HS-27A (cell line): ENCODE results near the gene PSMB10.

Source experiments
- DNase-seq: peaks from one replicate; pipeline ENCODE4 v3.0.0-alpha.2; 2012; ENCODE audit warnings: low read depth, missing footprints

The PSMB10 gene

DNA sequence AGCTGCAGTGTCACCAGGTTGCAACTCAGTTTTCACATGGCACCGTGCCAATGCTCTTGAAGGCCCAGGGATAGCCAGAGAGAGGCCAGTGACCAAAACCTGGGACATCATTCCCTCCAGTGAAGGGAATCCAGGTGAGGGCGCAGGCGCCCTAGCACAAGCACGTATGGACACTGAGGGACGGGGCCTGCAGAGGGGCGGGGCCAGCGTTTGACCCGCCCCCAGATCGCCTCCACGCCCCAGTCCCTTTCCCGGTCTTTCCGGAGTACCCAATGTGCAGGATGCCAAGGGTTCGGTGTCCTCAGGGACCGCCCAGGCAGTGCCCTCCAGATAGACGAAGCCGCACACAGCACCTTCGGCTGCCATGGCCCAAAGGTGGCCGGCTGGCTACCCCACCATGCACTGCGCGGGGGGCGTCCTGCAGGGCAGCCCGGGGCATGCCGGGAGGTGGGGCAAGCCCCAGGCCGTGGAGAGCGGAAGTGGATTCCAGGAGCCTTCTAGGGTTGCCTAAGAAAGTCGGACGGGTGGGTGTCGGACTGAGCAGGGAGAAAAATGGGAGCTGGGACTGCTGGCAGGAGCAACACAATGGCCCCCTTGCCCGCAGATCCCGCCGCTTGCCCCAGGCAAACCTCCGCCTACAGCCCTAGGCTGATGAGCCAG is 27.1 kb upstream of the PSMB10 start:
- DNase-seq, result no peak

DNA sequence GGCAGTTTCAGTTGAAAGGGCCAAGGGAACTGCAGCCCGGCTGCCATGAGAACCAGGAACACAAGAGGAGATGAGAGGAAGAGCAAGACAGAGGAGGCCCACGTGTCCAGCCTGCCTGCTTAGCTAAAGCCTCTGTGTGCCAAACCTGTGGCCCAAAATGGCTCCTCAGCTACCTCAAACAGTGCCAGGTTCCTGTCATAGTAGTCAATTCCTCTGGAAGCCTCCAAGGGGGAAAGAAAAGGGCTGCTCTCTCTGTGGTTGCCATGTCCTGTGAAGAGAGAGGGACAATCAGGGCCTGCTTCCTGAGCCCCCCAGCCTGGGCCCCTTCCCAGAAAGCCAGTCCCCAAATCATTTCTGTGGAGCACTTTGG is 26.6 kb upstream of the PSMB10 start:
- no peak for DNase-seq

DNA sequence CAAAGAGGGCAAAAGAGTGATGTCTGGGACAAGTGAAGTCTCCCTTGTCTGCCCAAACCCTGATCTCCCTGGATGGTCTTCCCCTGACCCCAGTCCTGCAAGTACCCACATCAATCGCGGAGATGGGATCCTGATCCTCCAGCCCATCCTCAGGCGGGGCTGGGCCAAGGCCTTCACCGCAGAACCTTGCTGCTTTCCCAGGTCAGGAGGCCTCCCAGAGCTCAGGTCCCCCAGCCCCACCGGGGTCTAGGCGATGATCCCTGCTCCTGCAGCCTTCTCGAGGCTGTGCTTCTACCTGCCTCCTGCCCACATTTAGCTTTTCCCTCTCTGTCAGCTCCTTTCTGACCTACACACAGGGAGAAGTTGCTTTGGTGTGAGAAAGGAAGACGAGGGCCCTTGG is 25.5 kb upstream of the PSMB10 start:
- no peak for DNase-seq

DNA sequence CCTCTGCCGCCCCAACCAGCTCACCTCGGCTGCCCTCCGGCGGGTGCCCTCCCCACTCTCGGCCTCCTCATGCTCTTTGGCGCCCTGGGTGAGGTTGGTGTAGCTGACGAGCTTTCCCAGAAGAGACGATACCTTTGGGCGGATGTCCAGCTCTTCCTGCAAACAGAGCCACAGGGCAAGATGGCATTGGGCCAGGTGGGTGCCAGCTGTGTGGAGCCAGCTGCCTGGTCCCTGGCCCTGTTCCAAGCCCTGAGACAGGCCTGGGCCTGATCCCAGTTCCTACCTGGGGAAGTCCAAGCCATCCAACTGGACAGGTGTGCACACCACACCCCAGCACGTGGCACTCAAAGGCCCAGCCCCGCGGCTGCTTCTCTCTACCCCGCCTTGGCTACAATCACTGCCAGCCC is 24.9 kb upstream of the PSMB10 start:
- DNase-seq, result no peak

DNA sequence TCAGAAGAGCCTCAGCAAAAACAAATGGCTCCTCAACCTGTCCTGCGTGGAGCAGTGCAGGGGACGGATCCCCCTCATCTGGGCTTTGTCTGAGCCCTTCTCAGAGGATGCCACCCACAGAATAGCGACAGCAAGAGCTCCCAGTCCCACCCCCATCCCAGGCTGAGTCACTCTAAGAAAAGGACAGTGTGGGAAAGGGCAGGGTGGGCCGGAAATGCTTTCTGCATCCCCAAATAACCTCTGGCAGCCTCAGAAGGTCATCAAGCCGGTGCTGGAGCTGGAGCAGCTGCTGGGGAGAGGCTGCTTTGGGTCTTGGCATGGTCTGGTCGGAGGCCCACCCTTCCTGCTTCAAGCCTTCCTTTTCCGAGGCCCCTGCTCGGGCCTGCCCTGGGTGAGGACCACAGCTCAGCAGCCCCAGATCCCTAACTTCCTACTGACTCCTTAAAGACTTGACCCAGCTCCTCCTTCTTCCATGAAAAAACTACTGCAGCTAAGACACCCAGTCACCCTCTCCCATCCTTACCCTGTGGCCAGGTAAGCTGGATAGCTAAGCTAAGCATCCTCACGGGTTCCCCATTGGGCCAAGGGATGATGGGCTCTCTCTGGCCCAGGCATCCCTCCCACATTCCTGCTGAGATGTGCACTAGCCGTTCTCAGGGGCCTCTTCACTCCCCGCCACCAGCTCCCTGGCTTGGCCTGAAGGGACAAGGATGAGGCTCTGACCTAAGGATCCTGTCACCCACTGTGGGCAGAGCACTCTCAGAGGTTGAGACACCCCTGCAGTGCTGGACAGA is 23.1 kb upstream of the PSMB10 start:
- DNase-seq, result no peak

DNA sequence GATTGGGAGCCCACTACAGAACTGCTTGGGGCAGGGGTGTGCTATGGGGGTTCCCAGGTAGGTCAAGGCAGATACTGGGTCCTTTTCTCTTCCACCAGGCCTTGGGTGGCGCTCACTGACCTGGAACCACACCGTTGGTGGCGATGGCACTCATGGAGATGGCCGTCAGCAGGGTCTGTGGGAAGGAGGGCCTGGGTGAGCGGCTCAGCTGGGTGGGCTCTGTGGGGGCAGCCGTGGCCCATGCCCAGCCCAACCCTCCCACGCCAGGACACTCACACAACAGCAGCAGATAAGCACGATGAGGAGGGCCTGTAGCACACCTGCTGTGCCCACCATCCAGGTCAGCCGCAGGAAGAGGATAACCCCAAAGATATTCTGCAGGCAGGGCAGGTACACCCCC is 21.0 kb upstream of the PSMB10 start:
- DNase-seq, result no peak

DNA sequence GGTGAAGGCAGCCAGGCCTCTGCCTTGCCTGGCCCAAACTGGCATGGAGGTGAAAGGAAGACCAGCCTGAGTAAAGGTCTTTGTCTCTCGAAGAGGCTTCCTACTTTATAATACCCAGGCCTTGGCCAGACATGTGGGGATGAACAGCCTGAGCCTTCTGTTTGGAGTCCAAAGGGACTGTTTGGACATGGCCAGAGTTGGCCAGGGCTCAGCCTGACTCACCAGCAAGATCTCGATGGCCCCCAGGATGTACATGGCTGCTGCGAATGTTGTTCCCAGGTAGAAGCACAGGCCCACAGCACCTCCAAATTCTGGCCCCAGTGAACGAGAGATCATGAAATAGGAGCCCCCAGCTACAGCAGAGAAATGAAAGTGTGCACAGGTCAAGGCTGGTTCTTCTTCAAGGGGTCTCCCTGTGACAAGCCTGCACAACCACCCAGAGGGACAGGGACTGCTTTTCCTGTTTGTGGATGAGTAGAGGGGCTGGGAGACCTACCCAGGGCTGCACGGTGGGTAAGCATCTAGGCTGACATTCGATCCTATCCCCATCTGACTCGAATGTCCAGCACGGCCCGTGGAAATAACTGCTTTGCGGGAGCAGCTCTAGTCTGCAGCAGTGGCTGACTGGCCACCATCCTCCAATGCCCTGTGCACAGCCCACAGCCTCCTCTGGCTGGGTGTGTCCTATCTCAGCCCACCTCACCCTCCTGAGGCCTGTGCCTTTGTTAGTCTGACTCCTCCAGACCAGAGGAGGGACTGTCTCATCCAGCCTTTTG is 18.0 kb upstream of the PSMB10 start:
- DNase-seq, result no peak

DNA sequence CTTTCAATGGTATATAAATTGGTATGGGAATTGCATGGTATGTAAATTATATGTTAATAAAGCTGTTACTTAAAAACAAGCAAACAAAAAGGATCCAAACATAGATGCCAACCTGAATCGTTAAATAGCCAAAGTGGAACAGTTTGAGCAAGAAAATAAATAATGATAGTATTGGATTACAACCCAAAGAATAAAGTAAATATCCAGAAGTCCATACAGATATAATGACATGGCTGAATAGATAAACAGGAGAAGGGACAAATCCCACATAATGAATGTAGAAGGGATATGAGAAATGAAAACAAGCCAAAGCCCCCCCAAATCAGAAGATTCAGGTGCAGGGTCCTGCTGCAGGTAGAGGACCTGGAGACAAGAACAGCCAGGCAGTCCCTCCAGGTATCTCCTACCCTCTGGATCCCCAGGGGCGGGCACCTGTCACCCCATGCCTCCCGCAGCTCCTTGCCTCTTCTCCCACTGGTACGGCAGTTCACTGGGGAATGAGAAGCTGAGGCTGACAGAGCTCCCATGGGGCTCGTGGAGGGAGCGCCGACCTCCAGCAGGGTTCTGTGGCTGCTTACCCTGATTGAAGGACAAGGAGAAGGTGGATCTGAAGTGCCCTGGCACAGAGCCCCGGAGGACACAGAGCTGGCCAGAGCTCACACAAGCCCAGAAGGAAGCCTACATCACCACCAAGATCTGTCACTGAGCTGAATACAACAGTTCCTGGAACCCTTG is 17.2 kb upstream of the PSMB10 start:
- no peak for DNase-seq

DNA sequence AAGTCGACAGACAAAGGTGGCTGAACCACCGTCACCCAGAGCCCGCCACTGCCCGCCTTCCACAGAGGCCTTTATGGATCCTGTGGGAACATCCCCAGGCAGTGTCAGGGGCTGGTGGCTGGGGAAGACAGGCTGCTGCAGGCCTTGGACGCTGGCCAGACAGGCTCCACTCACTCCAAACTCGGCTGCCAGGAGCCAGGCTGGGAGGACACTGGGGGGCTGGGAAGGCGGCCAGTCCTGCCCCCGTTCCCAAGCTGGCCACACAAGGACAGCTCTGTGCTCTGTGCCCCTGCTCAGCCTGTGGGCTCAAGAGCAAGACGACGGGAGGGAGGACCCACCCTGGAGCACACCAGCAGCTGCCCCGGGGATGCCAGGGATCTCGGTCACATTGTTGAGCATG is 14.8 kb upstream of the PSMB10 start:
- no peak for DNase-seq

DNA sequence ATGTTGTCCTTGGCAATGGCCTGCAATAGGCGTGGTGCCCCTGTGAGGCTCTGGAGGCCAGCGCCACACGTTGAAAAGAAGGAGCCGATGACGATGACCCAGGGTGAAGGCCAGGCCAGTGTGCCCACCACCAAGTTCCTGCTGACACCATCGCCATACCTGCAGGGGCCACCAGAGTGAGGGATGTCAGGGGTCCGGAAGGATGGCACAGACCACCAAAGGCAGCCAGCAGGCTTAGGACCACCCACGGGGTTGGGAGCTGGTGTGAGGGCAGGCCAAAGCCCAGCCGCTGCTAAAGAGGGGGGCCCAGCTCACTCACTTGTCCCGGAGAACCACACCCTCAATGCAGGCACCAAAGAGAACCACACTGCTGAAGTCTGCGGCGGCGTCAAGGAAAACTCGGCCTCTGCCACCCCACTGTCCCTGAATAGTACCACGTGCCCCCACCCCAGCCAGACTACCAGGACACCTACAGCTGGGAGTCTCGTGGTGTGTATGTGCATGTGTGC is 13.7 kb upstream of the PSMB10 start:
- DNase-seq, result no peak

DNA sequence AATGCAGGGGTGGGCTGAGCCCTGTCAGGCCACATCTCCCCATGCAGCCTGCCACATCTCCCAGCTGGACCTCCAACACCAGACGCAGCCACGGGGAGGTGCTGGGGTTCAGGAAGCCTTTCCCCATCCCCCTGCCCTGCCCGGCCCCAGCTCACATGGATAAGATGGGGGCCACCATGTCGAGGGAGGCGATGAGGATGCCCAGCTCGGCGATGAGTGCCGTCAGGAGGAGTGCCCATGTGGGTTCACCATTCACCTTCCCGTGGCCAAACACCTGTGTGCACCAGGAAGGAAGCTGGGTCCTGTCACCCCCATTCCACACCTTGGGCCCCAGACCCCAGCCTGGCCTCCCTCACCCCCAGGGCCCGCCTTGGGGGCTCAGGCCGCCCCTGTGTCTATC is 13.0 kb upstream of the PSMB10 start:
- DNase-seq, result no peak

DNA sequence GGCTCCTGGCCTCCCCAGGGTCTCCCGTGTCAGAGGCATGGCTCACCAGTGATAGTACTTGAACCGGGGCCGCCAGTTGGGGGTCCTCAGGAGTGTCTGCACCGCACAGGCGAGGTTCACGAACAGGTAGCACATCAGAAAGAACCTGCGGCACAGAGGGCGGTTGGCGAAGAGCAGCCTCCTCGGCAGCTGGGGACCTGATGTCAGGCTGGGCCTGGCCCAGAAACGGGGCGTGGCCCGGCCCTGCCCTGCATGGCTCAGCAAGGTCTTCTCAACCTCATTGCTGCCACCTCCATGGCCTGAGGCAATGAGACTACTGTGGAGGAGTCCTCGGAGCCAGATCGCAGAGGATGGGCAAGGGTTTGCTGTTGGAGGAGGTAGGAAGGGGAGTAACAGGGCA is 11.4 kb upstream of the PSMB10 start:
- no peak for DNase-seq

DNA sequence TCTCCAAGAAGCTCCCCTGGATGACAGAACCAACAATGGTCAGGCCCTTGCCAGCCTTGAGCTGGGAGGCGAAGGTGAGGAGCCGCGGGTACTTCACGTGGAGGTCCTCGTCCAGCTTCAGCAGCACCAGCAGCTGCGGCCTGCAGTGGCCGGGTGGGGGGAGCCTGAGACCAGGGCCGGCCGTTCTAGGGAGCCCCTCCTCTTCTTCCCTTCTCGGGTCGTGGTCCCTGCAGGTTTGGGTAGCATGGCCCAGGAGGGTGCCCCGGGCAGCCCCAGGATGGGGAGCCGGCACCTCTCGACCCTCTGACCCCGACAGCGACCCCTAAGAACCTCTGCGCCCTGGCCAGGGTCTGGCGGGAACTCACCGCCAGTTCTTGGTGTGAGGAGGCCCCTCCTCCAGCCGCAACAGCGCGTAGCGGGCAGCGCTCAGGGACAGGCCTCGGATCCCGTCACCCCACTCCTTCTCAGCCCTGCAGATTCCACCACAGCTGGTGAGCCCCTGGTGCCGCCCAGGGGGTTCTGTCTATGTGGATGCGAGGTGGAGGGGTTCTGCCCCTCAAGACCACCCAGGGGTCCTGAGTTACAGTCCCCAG is 10.4 kb upstream of the PSMB10 start:
- no peak for DNase-seq

DNA sequence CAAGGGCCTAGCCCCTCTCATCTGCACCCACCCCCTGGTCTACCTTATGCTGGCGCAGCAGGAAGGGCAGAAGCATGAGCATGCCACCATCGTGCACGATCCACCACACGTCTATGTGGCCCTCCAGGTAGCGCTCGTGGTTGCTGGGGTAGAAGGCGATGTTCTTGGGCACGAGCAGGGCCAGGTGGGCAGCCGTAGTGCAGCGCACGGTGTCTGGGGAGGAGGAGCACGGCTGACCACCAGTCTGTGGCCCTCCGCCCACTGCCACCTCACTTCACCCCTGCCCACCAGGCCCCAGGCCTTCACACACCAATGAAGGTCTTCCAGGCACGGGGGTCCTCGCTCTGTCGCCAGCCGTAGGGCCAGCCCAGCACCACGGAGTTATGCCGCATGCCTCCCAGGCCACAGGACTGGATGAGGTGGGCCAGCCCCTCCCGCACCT is 9.5 kb upstream of the PSMB10 start:
- no peak for DNase-seq

DNA sequence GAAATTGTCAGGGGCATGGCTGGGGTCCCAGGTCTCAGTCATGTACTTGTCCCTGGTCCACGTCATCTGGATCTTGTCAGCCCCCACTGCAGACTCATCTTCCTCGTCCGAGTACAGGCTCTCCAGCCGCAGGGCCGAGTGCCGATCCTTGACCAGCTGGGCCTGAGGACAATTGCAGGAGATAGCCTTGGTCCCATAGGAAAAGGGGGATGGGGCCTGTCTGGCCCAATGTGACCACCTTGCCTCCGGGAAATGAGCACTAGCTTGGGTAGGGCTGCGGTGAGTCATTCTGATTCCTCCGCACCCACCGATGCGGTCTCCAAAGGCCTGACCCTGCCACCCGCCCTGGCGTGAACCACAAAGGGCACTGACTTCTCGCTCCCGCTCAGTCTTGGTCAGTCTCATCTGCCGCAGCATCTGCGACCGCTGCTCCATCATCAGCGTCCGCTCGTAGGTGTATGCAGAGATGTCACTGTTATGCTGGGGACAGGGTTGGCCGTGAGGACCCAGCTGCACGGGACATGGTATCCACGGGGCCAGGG is 8.8 kb upstream of the PSMB10 start:
- DNase-seq, result no peak

DNA sequence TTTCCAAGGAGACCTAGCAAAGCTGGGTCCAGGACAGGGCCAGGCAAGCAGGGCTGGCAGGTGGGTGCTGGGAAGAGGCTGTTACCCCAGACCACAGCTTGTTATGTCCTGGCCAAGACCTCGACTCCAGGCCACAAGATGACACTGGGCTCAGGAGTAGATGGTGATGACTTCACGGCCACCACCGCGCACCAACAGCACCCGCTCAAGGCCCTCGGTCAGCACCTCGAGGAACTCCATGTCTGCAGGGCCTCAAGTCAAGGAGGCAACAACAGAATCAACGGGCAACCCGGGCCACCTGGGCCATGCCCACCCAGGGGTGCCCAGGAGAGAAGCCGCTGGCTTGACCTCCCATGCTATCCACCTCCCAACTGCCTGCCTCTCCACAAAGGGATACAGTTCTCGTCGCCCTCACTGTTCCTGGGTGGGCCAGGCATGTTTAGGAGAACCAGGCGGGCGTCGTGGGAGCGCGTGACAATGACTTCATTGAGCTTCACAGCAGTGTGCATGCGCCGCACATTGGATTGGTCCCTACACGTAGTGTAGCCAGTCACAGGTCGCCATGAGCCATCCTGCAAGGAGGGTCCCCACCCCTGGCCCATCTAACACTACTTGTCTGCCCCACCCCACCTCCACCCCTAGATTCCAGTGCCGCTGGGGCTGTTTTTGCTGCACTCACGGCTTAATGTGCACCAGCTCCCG is 8.2 kb upstream of the PSMB10 start:
- DNase-seq, result no peak

DNA sequence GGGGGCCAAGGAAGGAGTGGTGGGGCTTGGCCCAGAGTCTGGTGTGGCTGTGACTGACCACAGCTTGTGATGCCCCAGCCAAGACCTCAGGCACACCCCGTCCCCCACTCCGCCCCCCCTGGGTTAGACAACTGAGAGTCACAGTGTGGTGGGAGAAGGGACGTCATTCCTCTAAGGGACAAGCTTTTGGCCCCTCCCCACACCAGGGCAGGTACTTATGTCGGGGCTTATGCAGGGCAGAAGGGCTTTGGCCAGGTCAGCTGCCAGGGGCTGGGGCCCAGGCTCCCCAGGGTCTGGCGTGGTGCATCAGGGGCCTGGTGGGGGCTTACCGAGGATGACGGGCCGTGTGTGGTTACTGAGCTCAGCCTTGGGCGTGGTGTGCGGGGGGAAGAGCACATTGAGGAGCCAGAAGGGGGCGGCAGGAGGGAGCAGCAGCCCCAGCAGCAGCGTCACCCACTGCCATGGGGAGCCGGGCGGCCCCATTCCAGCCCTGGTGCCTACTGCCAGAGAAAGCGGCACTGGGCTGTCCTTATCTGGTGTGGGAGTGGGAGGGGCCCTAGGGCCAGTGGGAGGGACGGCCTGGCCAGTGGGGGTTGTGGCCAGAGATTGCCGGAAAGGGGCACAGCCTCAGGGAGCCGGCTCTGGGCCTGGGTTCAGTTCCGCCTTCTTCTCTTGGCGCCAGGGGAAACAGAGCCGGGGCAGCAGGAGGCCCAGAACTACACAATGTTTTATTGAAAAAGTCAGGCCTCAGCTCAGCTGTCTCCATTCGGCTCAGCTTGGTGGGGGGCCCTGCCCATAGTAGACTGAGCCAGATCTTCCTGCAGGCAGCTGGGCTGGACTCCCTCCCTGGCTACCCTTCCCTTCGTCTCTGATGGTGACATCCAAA is 7.2 kb upstream of the PSMB10 start, which contains the start of gene LCAT:
TSS of gene LCAT (minus strand) at position 502 of the 886 bp plus-strand sequence. CDS start at position 483, 19 bp downstream.
- no peak for DNase-seq

DNA sequence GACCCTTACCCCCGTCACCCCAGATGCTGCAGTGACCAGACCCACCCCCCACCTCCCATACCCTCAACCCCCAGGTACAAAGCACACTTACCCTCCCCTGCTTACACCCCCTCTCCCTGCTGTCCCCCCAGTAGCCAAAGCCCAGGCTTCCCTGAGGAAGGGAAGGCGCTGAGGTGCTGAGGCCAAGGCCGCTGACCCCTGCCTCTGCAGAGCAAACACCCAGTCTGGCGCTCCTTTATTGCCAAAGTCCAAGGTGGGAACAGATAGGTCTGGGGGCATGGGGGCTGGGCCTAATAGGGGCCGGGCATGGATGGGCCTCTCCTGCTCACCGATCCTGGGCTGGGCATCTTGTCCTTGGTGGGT is 6.6 kb upstream of the PSMB10 start:
- DNase-seq, result no peak

DNA sequence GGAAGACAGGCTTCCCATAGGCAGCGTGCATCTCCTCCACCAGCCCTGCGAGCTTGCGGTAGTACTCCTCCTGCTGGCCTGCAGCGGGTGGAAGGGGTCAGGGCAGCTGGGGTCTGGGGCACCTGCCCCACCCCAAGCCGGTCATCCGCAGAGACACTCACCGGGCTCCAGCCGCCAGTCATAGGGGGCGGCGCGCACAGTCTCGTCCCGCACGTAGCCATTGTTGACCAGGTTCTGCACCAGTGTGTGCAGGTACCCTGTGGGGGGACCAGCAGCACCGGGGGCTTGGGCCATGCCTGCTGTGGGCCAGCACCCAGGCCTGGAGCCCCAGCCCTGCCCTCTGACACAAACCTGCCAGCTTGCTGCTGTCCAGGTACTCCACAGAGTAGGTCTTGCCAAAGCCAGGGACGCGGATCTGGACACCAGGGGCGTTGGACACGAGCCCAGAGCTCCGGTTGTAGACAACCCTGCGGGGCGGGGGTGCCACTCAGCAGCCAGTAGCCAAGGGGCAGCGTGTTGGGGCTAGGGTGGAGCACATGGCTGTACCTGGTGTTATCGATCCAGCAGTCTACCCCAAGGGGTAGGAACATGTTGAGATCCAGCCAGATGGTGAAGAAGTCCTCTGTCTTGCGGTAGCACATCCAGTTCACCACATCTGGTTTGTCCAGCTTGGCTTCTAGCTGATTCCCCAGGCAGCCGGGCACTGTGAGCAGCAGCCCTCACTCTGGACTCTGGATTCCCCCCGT is 6.0 kb upstream of the PSMB10 start:
- DNase-seq, result no peak
